SK-N-SH (cell line): Measurements from ENCODE around the gene SH3RF2. TPM values are rescaled to one million over a fixed set of nuclear protein-coding genes. Genes with fewer than 3 reads are reported as not detected.

Experiments used
- CTCF ChIA-PET: fragments of 300-600, 350-600 bp; formaldehyde crosslinking; extraction: SDS; loops from one replicate; lab custom pipeline; 2021; lab: Yijun Ruan, JAX
- POLR2A ChIA-PET: fragments of 350-600 bp; sonication (Branson Sonifier 250); formaldehyde crosslinking; extraction: SDS; loops from one replicate; lab custom pipeline; 2020; ENCODE audit warnings: antibody characterized with exemption, inconsistent platforms; lab: Yijun Ruan, JAX
- DNase-seq: peaks from one replicate; pipeline ENCODE4 v3.0.0; 2012
- H2AFZ ChIP-seq: fragments of 200-600 bp; sonication (generic); 2 replicates; pipeline ENCODE4 v1.8.1; 2016; ENCODE audit warnings: antibody characterized with exemption, mild to moderate bottlenecking, low read depth
- H3F3A ChIP-seq: fragments of 200-600 bp; sonication (generic); replicated peaks from 2 replicates; pipeline ENCODE3; 2016; ENCODE audit warnings: antibody characterized with exemption, mild to moderate bottlenecking; ENCODE audit not compliant: insufficient read depth
- H3K27ac ChIP-seq, 2 experiments: fragments of 200-500 bp in 1 of 2; fragments of 200-600 bp in 1 of 2; sonication (Bioruptor generic) in 1 of 2; sonication (generic), shearing (Covaris generic) in 1 of 2; 2 replicates each; pipeline versions ENCODE4 v1.5.1 to v1.6.1; 2014 to 2016; ENCODE audit warnings: low read depth in 2 of 2, inconsistent platforms in 1 of 2, low read length in 1 of 2, mild to moderate bottlenecking in 1 of 2, mixed read lengths in 1 of 2
- H3K27me3 ChIP-seq: fragments of 200-600 bp; sonication (generic), shearing (Covaris generic); 2 replicates; pipeline ENCODE4 v1.6.1; 2016; ENCODE audit warnings: mixed run types; ENCODE audit not compliant: insufficient read depth
- H3K36me3 ChIP-seq, 2 experiments: fragments of 200-500 bp in 1 of 2; fragments of 200-600 bp in 1 of 2; sonication (Bioruptor generic) in 1 of 2; sonication (generic) in 1 of 2; replicated peaks in 1 of 2; 2 replicates each; pipeline versions ENCODE3 to v1.5.1; 2014 to 2016; ENCODE audit warnings: low read length in 1 of 2, mild to moderate bottlenecking in 1 of 2; ENCODE audit not compliant: insufficient read depth in 2 of 2, control insufficient read depth in 1 of 2
- H3K4me1 ChIP-seq, 2 experiments: fragments of 200-500 bp in 1 of 2; fragments of 200-600 bp in 1 of 2; sonication (Bioruptor generic) in 1 of 2; sonication (generic), shearing (Covaris generic) in 1 of 2; 2 replicates each; pipeline versions ENCODE4 v1.5.1 to v1.6.1; 2014 to 2016; ENCODE audit warnings: low read depth in 1 of 2, low read length in 1 of 2, mixed run types in 1 of 2; ENCODE audit not compliant: insufficient read depth in 2 of 2, control insufficient read depth in 1 of 2
- H3K4me2 ChIP-seq: fragments of 200-600 bp; sonication (generic), shearing (Covaris generic); 2 replicates; pipeline ENCODE4 v1.6.1; 2017; ENCODE audit warnings: mixed run types
- H3K4me3 ChIP-seq, 2 experiments: fragments of 200-500 bp in 1 of 2; fragments of 200-600 bp in 1 of 2; sonication (Bioruptor generic) in 1 of 2; sonication (generic), shearing (Covaris generic) in 1 of 2; 2 replicates each; pipeline versions ENCODE4 v1.5.1 to v1.8.1; 2014 to 2016; ENCODE audit warnings: low read depth in 2 of 2, inconsistent platforms in 1 of 2, low read length in 1 of 2, mild to moderate bottlenecking in 1 of 2, mixed read lengths in 1 of 2, moderate library complexity in 1 of 2
- H3K79me2 ChIP-seq: fragments of 200-600 bp; sonication (generic); 2 replicates; pipeline ENCODE4 v1.8.1; 2017; ENCODE audit warnings: mild to moderate bottlenecking; ENCODE audit not compliant: insufficient read depth
- H3K9ac ChIP-seq: fragments of 200-600 bp; sonication (generic); 2 replicates; pipeline ENCODE4 v1.6.1; 2017; ENCODE audit warnings: mixed run types
- H3K9me2 ChIP-seq: fragments of 200-600 bp; sonication (generic); 2 replicates; pipeline ENCODE4 v1.6.1; 2017; ENCODE audit warnings: mixed run types
- H3K9me3 ChIP-seq: fragments of 200-600 bp; sonication (generic); 2 replicates; pipeline ENCODE4 v1.6.1; 2017; ENCODE audit warnings: mixed run types, mild to moderate bottlenecking, moderate library complexity
- H4K20me1 ChIP-seq: fragments of 200-600 bp; sonication (generic); 2 replicates; pipeline ENCODE4 v1.6.1; 2017; ENCODE audit warnings: mild to moderate bottlenecking, mixed run types; ENCODE audit not compliant: insufficient read depth
- ELF1 ChIP-seq: IDR thresholded peaks from 2 replicates; pipeline ENCODE4 v1.4.0; 2012
- FOSL2 ChIP-seq: IDR thresholded peaks from 2 replicates; pipeline ENCODE4 v1.4.0; 2012; ENCODE audit warnings: low read depth, mild to moderate bottlenecking, moderate library complexity, borderline replicate concordance
- FOXM1 ChIP-seq: IDR thresholded peaks from 2 replicates; pipeline ENCODE4 v1.4.0; 2012; ENCODE audit warnings: low read depth, mild to moderate bottlenecking
- GABPA ChIP-seq: IDR thresholded peaks from 2 replicates; pipeline ENCODE4 v1.4.0; 2012; ENCODE audit warnings: low read depth, mild to moderate bottlenecking
- IRF3 ChIP-seq: fragments of 150-350 bp; IDR thresholded peaks from 2 replicates; pipeline ENCODE4 v1.6.1; 2016; ENCODE audit warnings: mild to moderate bottlenecking, low read depth, low read length
- JUND ChIP-seq: IDR thresholded peaks from 2 replicates; pipeline ENCODE4 v1.4.0; 2012
- MXI1 ChIP-seq: IDR thresholded peaks from 2 replicates; pipeline ENCODE4 v1.6.1; 2012; ENCODE audit warnings: mild to moderate bottlenecking, low read depth, low read length, improper control_type of control experiment
- NRF1 ChIP-seq: IDR thresholded peaks from 2 replicates; pipeline ENCODE4 v1.6.1; 2012; ENCODE audit warnings: low read depth, mild to moderate bottlenecking, low read length
- PBX3 ChIP-seq: IDR thresholded peaks from 2 replicates; pipeline ENCODE4; 2012
- TEAD4 ChIP-seq: IDR thresholded peaks from 2 replicates; pipeline ENCODE4 v1.4.0; 2012; ENCODE audit warnings: mild to moderate bottlenecking, borderline replicate concordance; ENCODE audit not compliant: insufficient read depth
- USF1 ChIP-seq: IDR thresholded peaks from 2 replicates; pipeline ENCODE4 v1.4.0; 2012; ENCODE audit warnings: low read depth, borderline replicate concordance
- USF2 ChIP-seq: fragments of 150-350 bp; IDR thresholded peaks from 2 replicates; pipeline ENCODE4 v1.6.1; 2017; ENCODE audit warnings: antibody characterized with exemption, low read length, low read depth, borderline replicate concordance
- ZBTB33 ChIP-seq: IDR thresholded peaks from 2 replicates; pipeline ENCODE4 v1.4.0; 2012; ENCODE audit warnings: low read depth, borderline replicate concordance
- WGBS: methylation state at CpG from one replicate; pipeline ENCODE4 v1.1.6; 2017; ENCODE audit warnings: low lambda C conversion rate; 5-methylcytosine and 5-hydroxymethylcytosine counted together
- polyA plus RNA-seq, 3 experiments: library from polyadenylated mRNA; depleted of rRNA; stranded (reverse); fragments of >200 nt; gene quantifications; 2 replicates each; pipeline ENCODE4 v1.2.3, GENCODE V29; 2012
- TF ChIP-seq, protein P1 (sequence below): IDR thresholded peaks from 2 replicates; pipeline ENCODE4 v1.6.1; 2012; ENCODE audit warnings: mild to moderate bottlenecking, low read depth, low read length, moderate library complexity

Gene SH3RF2
- polyA plus RNA-seq, 1 of the 3 experiments (the other 2 are of a cell fraction), result 0.87 TPM

DNA sequence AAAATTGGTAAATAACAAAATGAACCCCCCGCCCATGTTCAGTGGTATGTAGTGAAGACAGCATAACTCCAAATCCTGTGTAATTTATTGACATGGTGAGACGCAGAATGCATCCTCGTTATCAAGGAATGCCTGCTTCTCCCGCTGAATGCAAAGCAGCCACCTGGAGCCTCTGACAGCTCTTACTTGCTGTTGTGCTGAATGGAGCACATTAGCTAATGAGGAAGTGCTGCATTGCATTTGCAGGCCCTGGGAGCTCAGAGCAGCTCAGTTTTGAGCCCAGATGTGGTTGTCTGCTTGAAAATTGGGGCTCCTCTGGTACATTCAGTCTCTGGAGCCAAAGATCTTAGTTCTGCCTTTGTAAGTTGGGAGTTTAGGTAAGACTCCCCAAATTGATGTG lies 140.1 kb downstream of the SH3RF2 start:
- no peak for DNase-seq
- no peaks in the 10 kb centered on the region for H3K79me2 ChIP-seq
- H3K9ac ChIP-seq, result no peak overlapping the region
- no peak overlapping the region for H2AFZ ChIP-seq
- H3K36me3 ChIP-seq, result no peaks in the 10 kb centered on the region
- H3K9me2 ChIP-seq, result no peaks in the 10 kb centered on the region
- H3K9me3 ChIP-seq, result no peaks in the 10 kb centered on the region
- no peaks in the 10 kb centered on the region for H3K27me3 ChIP-seq
- no peak overlapping the region for H3K27ac ChIP-seq
- WGBS, result 89% methylated on average over 4 of the region's 4 CpGs
- no peak overlapping the region for H3K4me3 ChIP-seq
- TF ChIP-seq USF1 (no peak), GABPA (no peak), TEAD4 (no peak), USF2 (no peak), FOXM1 (no peak), IRF3 (no peak), MXI1 (no peak), PBX3 (no peak), JUND (no peak), FOSL2 (no peak), ELF1 (no peak), NRF1 (no peak), ZBTB33 (no peak)
- TF ChIP-seq, protein P1, sequence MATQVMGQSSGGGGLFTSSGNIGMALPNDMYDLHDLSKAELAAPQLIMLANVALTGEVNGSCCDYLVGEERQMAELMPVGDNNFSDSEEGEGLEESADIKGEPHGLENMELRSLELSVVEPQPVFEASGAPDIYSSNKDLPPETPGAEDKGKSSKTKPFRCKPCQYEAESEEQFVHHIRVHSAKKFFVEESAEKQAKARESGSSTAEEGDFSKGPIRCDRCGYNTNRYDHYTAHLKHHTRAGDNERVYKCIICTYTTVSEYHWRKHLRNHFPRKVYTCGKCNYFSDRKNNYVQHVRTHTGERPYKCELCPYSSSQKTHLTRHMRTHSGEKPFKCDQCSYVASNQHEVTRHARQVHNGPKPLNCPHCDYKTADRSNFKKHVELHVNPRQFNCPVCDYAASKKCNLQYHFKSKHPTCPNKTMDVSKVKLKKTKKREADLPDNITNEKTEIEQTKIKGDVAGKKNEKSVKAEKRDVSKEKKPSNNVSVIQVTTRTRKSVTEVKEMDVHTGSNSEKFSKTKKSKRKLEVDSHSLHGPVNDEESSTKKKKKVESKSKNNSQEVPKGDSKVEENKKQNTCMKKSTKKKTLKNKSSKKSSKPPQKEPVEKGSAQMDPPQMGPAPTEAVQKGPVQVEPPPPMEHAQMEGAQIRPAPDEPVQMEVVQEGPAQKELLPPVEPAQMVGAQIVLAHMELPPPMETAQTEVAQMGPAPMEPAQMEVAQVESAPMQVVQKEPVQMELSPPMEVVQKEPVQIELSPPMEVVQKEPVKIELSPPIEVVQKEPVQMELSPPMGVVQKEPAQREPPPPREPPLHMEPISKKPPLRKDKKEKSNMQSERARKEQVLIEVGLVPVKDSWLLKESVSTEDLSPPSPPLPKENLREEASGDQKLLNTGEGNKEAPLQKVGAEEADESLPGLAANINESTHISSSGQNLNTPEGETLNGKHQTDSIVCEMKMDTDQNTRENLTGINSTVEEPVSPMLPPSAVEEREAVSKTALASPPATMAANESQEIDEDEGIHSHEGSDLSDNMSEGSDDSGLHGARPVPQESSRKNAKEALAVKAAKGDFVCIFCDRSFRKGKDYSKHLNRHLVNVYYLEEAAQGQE, result no peak
- H3K4me1 ChIP-seq, result peaks cover 0 to 13% of the 10 kb centered on the region in 2 experiments; a peak in 1 of 4 replicates
- POLR2A ChIA-PET, result no interaction called here
- H4K20me1 ChIP-seq, result no peaks in the 10 kb centered on the region
- H3K4me2 ChIP-seq, result no peak overlapping the region
- CTCF ChIA-PET, result interaction anchor here (1.5 kb wide), 1 partner anchor 15 kb away, joined by 3 read pairs; no protein-coding TSS in a partner anchor
- H3F3A ChIP-seq, result no peaks in the 10 kb centered on the region
